Panc1 (cell line): ENCODE results near the gene PTPA. TPM values are rescaled to one million over a fixed set of nuclear protein-coding genes. Genes with fewer than 3 reads are reported as not detected.

Source experiments
- ATAC-seq: fragments of 200-7000 bp; cut with Tn5 transposase; 2 replicates; pipeline ENCODE4 v1.9.1; 2020; ENCODE audit warnings: mild to moderate bottlenecking, moderate library complexity
- BruUV-seq: library from RNA; stranded (reverse); fragments of 400-500 nt; replicated peaks from 2 replicates; lab custom pipeline; 2021; lab: Mats Ljungman, UMichigan
- CTCF ChIA-PET: fragments of 300-600 bp; sonication (Branson Sonifier 250); formaldehyde crosslinking; loops from one replicate; lab custom pipeline; 2022; ENCODE audit warnings: antibody characterized with exemption; lab: Charles Lee
- POLR2A ChIA-PET: fragments of 300-600 bp; sonication (Branson Sonifier 250); formaldehyde crosslinking; loops from one replicate; lab custom pipeline; 2022; ENCODE audit warnings: antibody characterized with exemption; lab: Charles Lee
- DNase-seq: peaks from one replicate; pipeline ENCODE4 v3.0.0-alpha.2; 2010; ENCODE audit warnings: low read depth, low spot score
- H3K27ac ChIP-seq: 2 replicates; pipeline ENCODE4 v1.5.1; 2011; ENCODE audit warnings: mild to moderate bottlenecking, low read length, inconsistent platforms
- H3K27me3 ChIP-seq: fragments of 200-500 bp; sonication (Bioruptor generic); 2 replicates; pipeline ENCODE4 v1.6.0; 2014; ENCODE audit warnings: low read length, inconsistent platforms; ENCODE audit not compliant: control insufficient read depth, insufficient read depth
- H3K36me3 ChIP-seq: fragments of 200-500 bp; sonication (Bioruptor generic); 2 replicates; pipeline ENCODE4 v1.5.1; 2014; ENCODE audit warnings: inconsistent platforms, mild to moderate bottlenecking, low read length, moderate library complexity; ENCODE audit not compliant: control insufficient read depth, insufficient read depth
- H3K4me1 ChIP-seq: 2 replicates; pipeline ENCODE4 v1.5.1; 2011; ENCODE audit warnings: inconsistent platforms, mild to moderate bottlenecking, low read length, moderate library complexity; ENCODE audit not compliant: control insufficient read depth, insufficient read depth
- H3K4me3 ChIP-seq, 2 experiments: 2 replicates each; pipeline ENCODE4 v1.5.1; 2011 to 2012; ENCODE audit warnings: low read depth in 2 of 2, low read length in 2 of 2, mild to moderate bottlenecking in 2 of 2, inconsistent platforms in 1 of 2, moderate library complexity in 1 of 2
- H3K9me3 ChIP-seq: fragments of 200-500 bp; sonication (Bioruptor generic); 2 replicates; pipeline ENCODE4 v1.5.1; 2014; ENCODE audit warnings: low read depth, mild to moderate bottlenecking, inconsistent platforms, low read length, moderate library complexity; ENCODE audit not compliant: control insufficient read depth, insufficient read depth
- POLR2AphosphoS5 ChIP-seq: IDR thresholded peaks from 2 replicates; pipeline ENCODE4 v1.6.1; 2012; ENCODE audit warnings: mild to moderate bottlenecking, low read depth, low read length, moderate library complexity
- SIN3A ChIP-seq: IDR thresholded peaks from 2 replicates; pipeline ENCODE4 v1.6.1; 2012; ENCODE audit warnings: low read depth, mild to moderate bottlenecking, low read length, moderate library complexity, borderline replicate concordance; ENCODE audit not compliant: insufficient read depth
- in situ Hi-C: cut with HindIII; loops from 2 replicates; pipeline ENCODE4 v1.10.0; 2016; ENCODE audit warnings: low sequenced_read_pairs, low pct_unique_long_range_greater_than_20kb
- intact Hi-C: fragments of 100-400 bp; cut with micrococcal nuclease; formaldehyde crosslinking; loops from one replicate; pipeline ENCODE4 v1.10.0; 2022; ENCODE audit not compliant: unreplicated experiment
- total RNA-seq: library from RNA; stranded (reverse); gene quantifications from one replicate; pipeline ENCODE4 v1.2.1, GENCODE V29; 2021; ENCODE audit not compliant: unreplicated experiment
- TF ChIP-seq, protein P1 (sequence below), 2 experiments: IDR thresholded peaks; 2 replicates each; pipeline ENCODE4 v1.6.1; 2011 to 2012; ENCODE audit warnings: low read depth in 2 of 2, control low read depth in 1 of 2, low read length in 1 of 2, mild to moderate bottlenecking in 1 of 2, moderate library complexity in 1 of 2; ENCODE audit not compliant: insufficient read depth in 1 of 2
- TF ChIP-seq, protein P2 (sequence below): fragments of 450-650 bp; IDR thresholded peaks from 2 replicates; pipeline ENCODE4 v1.5.1; 2017; ENCODE audit warnings: mild to moderate bottlenecking

PTPA gene
- total RNA-seq, 1 experiment from 2014 or later = 114 TPM

- CTCF ChIA-PET = no interaction called here
Observed at GRCh38 chr9:129084087-129084486, 27.1 kb upstream of the PTPA start.

GRCh38 chr9:129089246-129089645 lies 22.0 kb upstream of the PTPA start:
- H3K27me3 ChIP-seq = no peaks in the 10 kb centered on the region
- ATAC-seq = no peak
- TF ChIP-seq SIN3A = no peak
- TF ChIP-seq, protein P1, sequence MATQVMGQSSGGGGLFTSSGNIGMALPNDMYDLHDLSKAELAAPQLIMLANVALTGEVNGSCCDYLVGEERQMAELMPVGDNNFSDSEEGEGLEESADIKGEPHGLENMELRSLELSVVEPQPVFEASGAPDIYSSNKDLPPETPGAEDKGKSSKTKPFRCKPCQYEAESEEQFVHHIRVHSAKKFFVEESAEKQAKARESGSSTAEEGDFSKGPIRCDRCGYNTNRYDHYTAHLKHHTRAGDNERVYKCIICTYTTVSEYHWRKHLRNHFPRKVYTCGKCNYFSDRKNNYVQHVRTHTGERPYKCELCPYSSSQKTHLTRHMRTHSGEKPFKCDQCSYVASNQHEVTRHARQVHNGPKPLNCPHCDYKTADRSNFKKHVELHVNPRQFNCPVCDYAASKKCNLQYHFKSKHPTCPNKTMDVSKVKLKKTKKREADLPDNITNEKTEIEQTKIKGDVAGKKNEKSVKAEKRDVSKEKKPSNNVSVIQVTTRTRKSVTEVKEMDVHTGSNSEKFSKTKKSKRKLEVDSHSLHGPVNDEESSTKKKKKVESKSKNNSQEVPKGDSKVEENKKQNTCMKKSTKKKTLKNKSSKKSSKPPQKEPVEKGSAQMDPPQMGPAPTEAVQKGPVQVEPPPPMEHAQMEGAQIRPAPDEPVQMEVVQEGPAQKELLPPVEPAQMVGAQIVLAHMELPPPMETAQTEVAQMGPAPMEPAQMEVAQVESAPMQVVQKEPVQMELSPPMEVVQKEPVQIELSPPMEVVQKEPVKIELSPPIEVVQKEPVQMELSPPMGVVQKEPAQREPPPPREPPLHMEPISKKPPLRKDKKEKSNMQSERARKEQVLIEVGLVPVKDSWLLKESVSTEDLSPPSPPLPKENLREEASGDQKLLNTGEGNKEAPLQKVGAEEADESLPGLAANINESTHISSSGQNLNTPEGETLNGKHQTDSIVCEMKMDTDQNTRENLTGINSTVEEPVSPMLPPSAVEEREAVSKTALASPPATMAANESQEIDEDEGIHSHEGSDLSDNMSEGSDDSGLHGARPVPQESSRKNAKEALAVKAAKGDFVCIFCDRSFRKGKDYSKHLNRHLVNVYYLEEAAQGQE (IDR thresholded peaks at IDR 0.05; ENCODE audit: insufficient read depth in 1 of 2, low read depth in 2 of 2, low read length in 1 of 2) = no peak

More at GRCh38 chr9:129084087-129084486, 27.1 kb upstream of the PTPA start:
- BruUV-seq = no TSS peak
- in situ Hi-C loops (no loop called here), intact Hi-C loops (no loop called here)
- TF ChIP-seq, protein P1 (IDR thresholded peaks at IDR 0.05; ENCODE audit: insufficient read depth in 1 of 2, low read depth in 2 of 2, low read length in 1 of 2) = no peak
- no peak for TF ChIP-seq POLR2AphosphoS5
- TF ChIP-seq SIN3A = no peak
- TF ChIP-seq, protein P2, sequence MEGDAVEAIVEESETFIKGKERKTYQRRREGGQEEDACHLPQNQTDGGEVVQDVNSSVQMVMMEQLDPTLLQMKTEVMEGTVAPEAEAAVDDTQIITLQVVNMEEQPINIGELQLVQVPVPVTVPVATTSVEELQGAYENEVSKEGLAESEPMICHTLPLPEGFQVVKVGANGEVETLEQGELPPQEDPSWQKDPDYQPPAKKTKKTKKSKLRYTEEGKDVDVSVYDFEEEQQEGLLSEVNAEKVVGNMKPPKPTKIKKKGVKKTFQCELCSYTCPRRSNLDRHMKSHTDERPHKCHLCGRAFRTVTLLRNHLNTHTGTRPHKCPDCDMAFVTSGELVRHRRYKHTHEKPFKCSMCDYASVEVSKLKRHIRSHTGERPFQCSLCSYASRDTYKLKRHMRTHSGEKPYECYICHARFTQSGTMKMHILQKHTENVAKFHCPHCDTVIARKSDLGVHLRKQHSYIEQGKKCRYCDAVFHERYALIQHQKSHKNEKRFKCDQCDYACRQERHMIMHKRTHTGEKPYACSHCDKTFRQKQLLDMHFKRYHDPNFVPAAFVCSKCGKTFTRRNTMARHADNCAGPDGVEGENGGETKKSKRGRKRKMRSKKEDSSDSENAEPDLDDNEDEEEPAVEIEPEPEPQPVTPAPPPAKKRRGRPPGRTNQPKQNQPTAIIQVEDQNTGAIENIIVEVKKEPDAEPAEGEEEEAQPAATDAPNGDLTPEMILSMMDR = no peak
- Histone ChIP-seq H3K27me3 (no peaks in the 10 kb centered on the region), H3K9me3 (no peaks in the 10 kb centered on the region), H3K36me3 (0 out of 2 replicates have a peak, but pooled peaks cover 2% of the 10 kb centered on the region), H3K4me3 (no peak overlapping the region), H3K4me1 (peaks cover 8% of the 10 kb centered on the region; the same call in 1 of the 2 replicates), H3K27ac (no peak overlapping the region)
- ATAC-seq (no peak), DNase-seq (no peak)
- POLR2A ChIA-PET = no interaction called here

More at GRCh38 chr9:129089246-129089645, 22.0 kb upstream of the PTPA start:
- Histone ChIP-seq H3K36me3 (no peaks in the 10 kb centered on the region), H3K4me1 (no peaks in the 10 kb centered on the region), H3K4me3 (no peak overlapping the region), H3K9me3 (no peaks in the 10 kb centered on the region), H3K27ac (no peak overlapping the region)
- intact Hi-C loops = no loop called here
- no peak for DNase-seq
- POLR2A ChIA-PET = no interaction called here
- BruUV-seq = no TSS peak
- CTCF ChIA-PET = no interaction called here
- in situ Hi-C loops = no loop called here
